B cell (primary cell): ENCODE measurements around the gene EEF2KMT. TPM values are rescaled to one million over a fixed set of nuclear protein-coding genes. Genes with fewer than 3 reads are reported as not detected.
"Not testable (repeated sequence)": the region's sequence is repeated elsewhere in the genome, so short reads cannot be mapped to it uniquely, and the experiment has no call there.

Source experiments
- ATAC-seq: fragments of 200-7000 bp; cut with Tn5 transposase; one replicate; pipeline ENCODE4 v1.10.0; 2021; ENCODE audit warnings: low read depth, mild to moderate bottlenecking, moderate number of reproducible peaks, moderate library complexity
- CTCF ChIA-PET: fragments of 350-600 bp; sonication (Branson Sonifier 250); formaldehyde crosslinking; loops from one replicate; lab custom pipeline; 2021; ENCODE audit warnings: antibody characterized with exemption, inconsistent platforms; lab: Charles Lee
- POLR2A ChIA-PET: fragments of 350-600 bp; sonication (Branson Sonifier 250); formaldehyde crosslinking; loops from one replicate; lab custom pipeline; 2021; ENCODE audit warnings: antibody characterized with exemption; lab: Charles Lee
- DNase-seq: peaks from one replicate; pipeline ENCODE4 v3.0.0; 2013
- H2AFZ ChIP-seq: 2 replicates; pipeline ENCODE4 v1.6.1; 2012; ENCODE audit warnings: mild to moderate bottlenecking, low read depth, low read length; ENCODE audit not compliant: insufficient read depth, poor library complexity, severe bottlenecking
- H3K27ac ChIP-seq, 2 donors: 1 replicate in 1 of 2; 2 replicates in 1 of 2; pipeline ENCODE4 v1.5.1; 2012 to 2013; ENCODE audit warnings: low read length in 2 of 2, mild to moderate bottlenecking in 2 of 2, moderate library complexity in 1 of 2
- H3K27me3 ChIP-seq, 4 experiments: fragments of 200-600 bp in 1 of 4; sonication (generic) in 1 of 4; replicated peaks in 1 of 4; 1 replicate in 2 of 4; 2 replicates in 2 of 4; pipeline versions ENCODE4 v1.6.1 to v1.7.0; 2013 to 2016; ENCODE audit warnings: low read length in 3 of 4, mild to moderate bottlenecking in 2 of 4, mixed read lengths in 1 of 4, moderate library complexity in 1 of 4; ENCODE audit not compliant: insufficient read depth in 4 of 4, control insufficient read depth in 3 of 4; ENCODE audit errors: control extremely low read depth in 1 of 4
- H3K36me3 ChIP-seq, 2 experiments: replicated peaks in 1 of 2; 1 replicate in 1 of 2; 2 replicates in 1 of 2; pipeline versions ENCODE4 v1.6.1 to v1.7.1; 2013; ENCODE audit warnings: low read length in 1 of 2; ENCODE audit not compliant: insufficient read depth in 2 of 2, control insufficient read depth in 1 of 2; ENCODE audit errors: control extremely low read depth in 1 of 2, extremely low read depth in 1 of 2
- H3K4me1 ChIP-seq, 2 donors: fragments of 200-600 bp in 1 of 2; sonication (generic) in 1 of 2; 1 replicate in 1 of 2; 2 replicates in 1 of 2; pipeline versions ENCODE4 v1.5.1 to v1.6.1; 2013 to 2017; ENCODE audit warnings: low read length in 2 of 2; ENCODE audit not compliant: control insufficient read depth in 2 of 2, insufficient read depth in 2 of 2
- H3K4me2 ChIP-seq: replicated peaks from 2 replicates; pipeline ENCODE3; 2012; ENCODE audit warnings: mild to moderate bottlenecking, low read depth, low read length; ENCODE audit not compliant: poor library complexity, severe bottlenecking
- H3K4me3 ChIP-seq, 5 experiments: fragments of 200-600 bp in 1 of 5; sonication (generic) in 1 of 5; 1 replicate in 3 of 5; 2 replicates in 2 of 5; pipeline versions ENCODE4 v1.5.1 to v1.7.0; 2011 to 2016; ENCODE audit warnings: low read length in 4 of 5, mild to moderate bottlenecking in 4 of 5, low read depth in 2 of 5, control low read depth in 1 of 5, moderate library complexity in 1 of 5; ENCODE audit not compliant: insufficient read depth in 1 of 5; ENCODE audit errors: control extremely low read depth in 1 of 5, extremely low read depth in 1 of 5
- H3K79me2 ChIP-seq: fragments of 200-600 bp; sonication (generic); one replicate; pipeline ENCODE4 v1.6.0; 2016; ENCODE audit warnings: low read length; ENCODE audit not compliant: control insufficient read depth, insufficient read depth
- H3K9ac ChIP-seq: fragments of 200-600 bp; sonication (generic); 2 replicates; pipeline ENCODE4 v1.6.1; 2017; ENCODE audit warnings: mild to moderate bottlenecking, low read length, moderate library complexity
- H3K9me3 ChIP-seq, 3 donors: one replicate each; pipeline versions ENCODE4 v1.6.1 to v1.7.1; 2013; ENCODE audit warnings: low read length in 2 of 3; ENCODE audit not compliant: control insufficient read depth in 2 of 3, insufficient read depth in 1 of 3; ENCODE audit errors: control extremely low read depth in 1 of 3
- H4K20me1 ChIP-seq: 2 replicates; pipeline ENCODE4 v1.6.0; 2012; ENCODE audit warnings: mild to moderate bottlenecking, low read length; ENCODE audit not compliant: insufficient read depth, control insufficient read depth, poor library complexity, severe bottlenecking
- H3K27ac Mint-ChIP-seq: one replicate; pipeline ENCODE4 v1.8.0; 2021; ENCODE audit warnings: mixed read lengths
- H3K27me3 Mint-ChIP-seq: one replicate; pipeline ENCODE4 v1.8.0; 2021; ENCODE audit warnings: mixed read lengths
- H3K4me1 Mint-ChIP-seq: one replicate; pipeline ENCODE4 v1.8.0; 2021; ENCODE audit warnings: mixed read lengths
- H3K4me3 Mint-ChIP-seq: one replicate; pipeline ENCODE4 v1.8.0; 2021; ENCODE audit warnings: mixed read lengths
- H3K9me3 Mint-ChIP-seq: one replicate; pipeline ENCODE4 v1.8.0; 2022; ENCODE audit warnings: mixed read lengths; ENCODE audit not compliant: insufficient read depth
- CTCF ChIP-seq: fragments of 200-600 bp; IDR thresholded peaks from one replicate; pipeline ENCODE4 v1.8.0; 2022; ENCODE audit warnings: antibody characterized with exemption, mild to moderate bottlenecking
- EZH2 ChIP-seq: IDR thresholded peaks from 2 replicates; pipeline ENCODE4 v1.6.1; 2012; ENCODE audit warnings: borderline replicate concordance, low read depth, mild to moderate bottlenecking, moderate library complexity, low read length; ENCODE audit not compliant: insufficient read depth, poor library complexity, severe bottlenecking
- WGBS: methylation state at CpG from one replicate; pipeline ENCODE4 v1.1.5; 2013; ENCODE audit warnings: missing lambda C conversion rate; ENCODE audit not compliant: insufficient coverage; 5-methylcytosine and 5-hydroxymethylcytosine counted together
- intact Hi-C: fragments of 100-400 bp; cut with micrococcal nuclease; formaldehyde crosslinking; loops from one replicate; pipeline ENCODE4 v1.10.0; 2022
- polyA plus RNA-seq: library from polyadenylated mRNA; depleted of rRNA; stranded (reverse); fragments of >200 nt; gene quantifications from 2 replicates; pipeline ENCODE4 v1.2.3, GENCODE V29; 2012
- total RNA-seq, 2 donors: library from RNA; stranded (reverse); fragments of 120-200 nt in 1 of 2; gene quantifications; 1 replicate in 1 of 2; 2 replicates in 1 of 2; pipeline versions ENCODE4 v1.2.3 to v1.2.4, GENCODE V29; 2013 to 2022

Gene EEF2KMT
- total and polyA plus RNA-seq, 2 donors (not counting 1 experiment from before 2014, with no cell fraction given) = 7.8 to 8.0 TPM

GRCh38 chr16:5045499-5046115 lies 52.0 kb downstream of the EEF2KMT start:
- H3K9me3 ChIP-seq = no peaks in the 10 kb centered on the region
- H3K79me2 ChIP-seq = no peaks in the 10 kb centered on the region
- ChIA-PET CTCF (no interaction called here), POLR2A (interaction anchor here (0.5 to 0.6 kb wide), 2 partner anchors 16 to 259 kb away, joined by 3 to 12 read pairs; no protein-coding TSS in a partner anchor)
- H3K27me3 Mint-ChIP-seq = peaks cover 16% of the 10 kb centered on the region
- H3K36me3 ChIP-seq = no peaks in the 10 kb centered on the region
- H3K4me2 ChIP-seq = no peak overlapping the region
- intact Hi-C loops = no loop called here
- DNase-seq (no peak), ATAC-seq (no peak)
- H3K4me1 Mint-ChIP-seq = peaks cover 2% of the 10 kb centered on the region
- WGBS = 98% methylated on average over 6 of the region's 10 CpGs
- H2AFZ ChIP-seq = no peak overlapping the region
- H3K9me3 Mint-ChIP-seq = peaks cover 2% of the 10 kb centered on the region
- no peak overlapping the region for H3K27ac ChIP-seq
- no peak overlapping the region for H3K9ac ChIP-seq
- peaks cover 0 to 12% (median 0%) of the 10 kb centered on the region in 4 experiments for H3K27me3 ChIP-seq
- no peak overlapping the region for H3K27ac Mint-ChIP-seq
- no peaks in the 10 kb centered on the region for H4K20me1 ChIP-seq
- TF ChIP-seq CTCF (no peak), EZH2 (no peak)
- peaks cover 0 to 4% of the 10 kb centered on the region in 2 donors for H3K4me1 ChIP-seq
- H3K4me3 ChIP-seq = no peak overlapping the region
- no peak overlapping the region for H3K4me3 Mint-ChIP-seq

- H3K4me1 ChIP-seq, H3K4me3 ChIP-seq, H3K9ac ChIP-seq, H3K36me3 ChIP-seq, H3K4me1 Mint-ChIP-seq, H3K79me2 ChIP-seq, H3K9me3 ChIP-seq, H3K9me3 Mint-ChIP-seq, H2AFZ ChIP-seq, ATAC-seq, intact Hi-C loops, H3K4me3 Mint-ChIP-seq, DNase-seq, H3K27ac Mint-ChIP-seq, H3K27ac ChIP-seq, CTCF ChIA-PET, H4K20me1 ChIP-seq, H3K4me2 ChIP-seq, POLR2A ChIA-PET: not testable (repeated sequence)
- WGBS = 95% methylated on average over 9 of the region's 11 CpGs
- H3K27me3 ChIP-seq = peaks cover 0 to 13% (median 0%) of the 10 kb centered on the region in 4 experiments
- peaks cover 16% of the 10 kb centered on the region for H3K27me3 Mint-ChIP-seq
Measured at GRCh38 chr16:5044581-5044980, 53.0 kb downstream of the EEF2KMT start.
